Esophagus muscularis mucosa (tissue), 4 donors: Measurements from ENCODE around the gene EDC3. TPM values are rescaled to one million over a fixed set of nuclear protein-coding genes. Genes with fewer than 3 reads are reported as not detected.

Experiments used
- DNase-seq: peaks from one replicate; pipeline ENCODE4 v3.0.0-alpha.2; 2017; ENCODE audit errors: extremely low spot score
- H3K27ac ChIP-seq, 4 donors: fragments of 200-600 bp; sonication (generic); replicated peaks in 1 of 4; 1 replicate in 3 of 4; 2 replicates in 1 of 4; pipeline ENCODE4 v1.5.1; 2016 to 2019; ENCODE audit warnings: mild to moderate bottlenecking in 1 of 4
- H3K27me3 ChIP-seq, 4 donors: fragments of 200-600 bp; sonication (generic); one replicate each; pipeline versions ENCODE4 v1.5.1 to v1.6.0; 2016 to 2019
- H3K36me3 ChIP-seq, 4 donors: fragments of 200-600 bp; sonication (generic); one replicate each; pipeline ENCODE4 v1.5.1; 2016 to 2019
- H3K4me1 ChIP-seq, 4 donors: fragments of 200-600 bp; sonication (generic); one replicate each; pipeline ENCODE4 v1.5.1; 2016 to 2019
- H3K4me3 ChIP-seq, 4 donors: fragments of 200-600 bp; sonication (generic); 1 replicate in 2 of 4; 2 replicates in 2 of 4; pipeline ENCODE4 v1.5.1; 2016 to 2019; ENCODE audit warnings: mild to moderate bottlenecking in 4 of 4, moderate library complexity in 1 of 4
- H3K9me3 ChIP-seq, 4 donors: fragments of 200-600 bp; sonication (generic); 1 replicate in 3 of 4; 2 replicates in 1 of 4; pipeline ENCODE4 v1.5.1; 2016 to 2019
- CTCF ChIP-seq, 3 experiments: fragments of 200-600 bp in 2 of 3; fragments of 450-650 bp in 1 of 3; sonication (generic) in 2 of 3; IDR thresholded peaks; one replicate each; pipeline ENCODE4 v1.5.1; 2017 to 2019; ENCODE audit warnings: antibody characterized with exemption in 3 of 3, mild to moderate bottlenecking in 2 of 3, moderate library complexity in 1 of 3
- EP300 ChIP-seq: sonication (generic); formaldehyde crosslinking; IDR thresholded peaks from one replicate; pipeline ENCODE4 v1.6.1; 2017; ENCODE audit warnings: antibody characterized with exemption
- POLR2A ChIP-seq: fragments of 450-650 bp; IDR thresholded peaks from one replicate; pipeline ENCODE4 v1.6.1; 2017; ENCODE audit warnings: antibody characterized with exemption, moderate library complexity, mild to moderate bottlenecking, low read depth
- POLR2AphosphoS5 ChIP-seq, 2 donors: sonication (generic); formaldehyde crosslinking; IDR thresholded peaks; one replicate each; pipeline ENCODE4 v1.6.1; 2017; ENCODE audit warnings: antibody characterized with exemption in 2 of 2
- WGBS: methylation state at CpG from one replicate; pipeline ENCODE4 v1.1.5; 2018; 5-methylcytosine and 5-hydroxymethylcytosine counted together
- intact Hi-C: fragments of 100-400 bp; cut with DNase I; formaldehyde crosslinking; loops from one replicate; pipeline ENCODE4 v1.15.1; 2023
- total RNA-seq, 4 donors: library from RNA; depleted of rRNA; stranded (reverse); fragments of >200 nt; gene quantifications; one replicate each; pipeline versions ENCODE4 v1.1.0 to v1.2.1, GENCODE V29; 2016

The EDC3 gene
- total RNA-seq, 4 donors from 2014 or later, result 9.6 to 19.5 (median 17.9) TPM

GRCh38 chr15:74696398-74696729 lies 540 bp upstream of the EDC3 start:
- 7% methylated on average over 10 of the region's 10 CpGs for WGBS
- no peak for TF ChIP-seq CTCF (IDR thresholded peaks at IDR 0.05)
- no peak for TF ChIP-seq POLR2A
- TF ChIP-seq EP300, result no peak
- no peak for TF ChIP-seq POLR2AphosphoS5 (IDR thresholded peaks at IDR 0.05)

GRCh38 chr15:74692327-74692726 lies 3.5 kb downstream of the EDC3 start:
- Histone ChIP-seq H3K4me3 (no peak overlapping the region), H3K27me3 (no peaks in the 10 kb centered on the region), H3K27ac (no peak overlapping the region), H3K9me3 (no peaks in the 10 kb centered on the region), H3K4me1 (peaks cover 14 to 37% (median 28%) of the 10 kb centered on the region in 4 donors), H3K36me3 (peaks cover 0 to 5% (median 0%) of the 10 kb centered on the region in 4 donors)
- 68% methylated on average over 1 of the region's 1 CpG for WGBS
- intact Hi-C loops, result loop anchor here (10.0 kb wide), 1 partner anchor 148 kb away; the partner anchor contains the start of gene ARID3B
- TF ChIP-seq POLR2AphosphoS5 (IDR thresholded peaks at IDR 0.05) (no peak), POLR2A (no peak), EP300 (no peak), CTCF (IDR thresholded peaks at IDR 0.05) (no peak)
- DNase-seq, result no peak

More at GRCh38 chr15:74696398-74696729, 540 bp upstream of the EDC3 start:
- Histone ChIP-seq H3K4me3 (peak overlapping the region; percentile 71 to 94 (median 89)), H3K4me1 (peaks cover 14 to 37% (median 28%) of the 10 kb centered on the region in 4 donors), H3K27ac (peak overlapping the region; percentile 85 to 89 (median 87)), H3K9me3 (no peaks in the 10 kb centered on the region), H3K27me3 (no peaks in the 10 kb centered on the region), H3K36me3 (no peaks in the 10 kb centered on the region)
- DNase-seq, result no peak
- intact Hi-C loops, result loop anchor here (10.0 kb wide), 1 partner anchor 152 kb away; the partner anchor contains the start of gene ARID3B

GRCh38 chr15:74683758-74684157 lies 12.1 kb downstream of the EDC3 start:
- TF ChIP-seq POLR2A (no peak), EP300 (no peak), POLR2AphosphoS5 (IDR thresholded peaks at IDR 0.05) (no peak), CTCF (IDR thresholded peaks at IDR 0.05) (no peak)

GRCh38 chr15:74682954-74683353 lies 12.9 kb downstream of the EDC3 start:
- TF ChIP-seq POLR2AphosphoS5 (IDR thresholded peaks at IDR 0.05) (no peak), POLR2A (no peak), EP300 (no peak), CTCF (IDR thresholded peaks at IDR 0.05) (no peak)
- Histone ChIP-seq H3K9me3 (peaks cover 0 to 7% (median 3%) of the 10 kb centered on the region in 4 donors), H3K4me1 (no peaks in the 10 kb centered on the region), H3K27ac (no peak overlapping the region), H3K27me3 (no peaks in the 10 kb centered on the region), H3K36me3 (peaks cover 6 to 30% (median 11%) of the 10 kb centered on the region in 4 donors), H3K4me3 (no peak overlapping the region)
- no peak for DNase-seq
- intact Hi-C loops, result no loop called here
- 94% methylated on average over 3 of the region's 3 CpGs for WGBS

More at GRCh38 chr15:74683758-74684157, 12.1 kb downstream of the EDC3 start:
- Histone ChIP-seq H3K27me3 (no peaks in the 10 kb centered on the region), H3K4me3 (no peak overlapping the region), H3K4me1 (no peaks in the 10 kb centered on the region), H3K9me3 (peaks cover 0 to 7% (median 3%) of the 10 kb centered on the region in 4 donors), H3K36me3 (peaks cover 6 to 30% (median 11%) of the 10 kb centered on the region in 4 donors), H3K27ac (no peak overlapping the region)
- intact Hi-C loops, result no loop called here
- no peak for DNase-seq
- WGBS, result 100% methylated on average over 1 of the region's 1 CpG

- peaks cover 0 to 7% (median 3%) of the 10 kb centered on the region in 4 donors for H3K9me3 ChIP-seq
- H3K36me3 ChIP-seq, result peaks cover 0 to 14% (median 2%) of the 10 kb centered on the region in 4 donors
- no peaks in the 10 kb centered on the region for H3K4me1 ChIP-seq
- intact Hi-C loops, result no loop called here
- DNase-seq, result no peak
- no peak overlapping the region for H3K27ac ChIP-seq
- WGBS, result 96% methylated on average over 2 of the region's 2 CpGs
- TF ChIP-seq CTCF (IDR thresholded peaks at IDR 0.05), result no peak
- TF ChIP-seq POLR2AphosphoS5 (IDR thresholded peaks at IDR 0.05), result no peak
- no peak for TF ChIP-seq EP300
- no peak for TF ChIP-seq POLR2A
- no peaks in the 10 kb centered on the region for H3K27me3 ChIP-seq
- no peak overlapping the region for H3K4me3 ChIP-seq
Measured at GRCh38 chr15:74680456-74680855, 15.4 kb downstream of the EDC3 start.
